ENCODE results near the gene PGRMC1.
"Not testable (repeated sequence)": the region's sequence is repeated elsewhere in the genome, so short reads cannot be mapped to it uniquely, and the experiment has no call there.

The PGRMC1 gene

DNA sequence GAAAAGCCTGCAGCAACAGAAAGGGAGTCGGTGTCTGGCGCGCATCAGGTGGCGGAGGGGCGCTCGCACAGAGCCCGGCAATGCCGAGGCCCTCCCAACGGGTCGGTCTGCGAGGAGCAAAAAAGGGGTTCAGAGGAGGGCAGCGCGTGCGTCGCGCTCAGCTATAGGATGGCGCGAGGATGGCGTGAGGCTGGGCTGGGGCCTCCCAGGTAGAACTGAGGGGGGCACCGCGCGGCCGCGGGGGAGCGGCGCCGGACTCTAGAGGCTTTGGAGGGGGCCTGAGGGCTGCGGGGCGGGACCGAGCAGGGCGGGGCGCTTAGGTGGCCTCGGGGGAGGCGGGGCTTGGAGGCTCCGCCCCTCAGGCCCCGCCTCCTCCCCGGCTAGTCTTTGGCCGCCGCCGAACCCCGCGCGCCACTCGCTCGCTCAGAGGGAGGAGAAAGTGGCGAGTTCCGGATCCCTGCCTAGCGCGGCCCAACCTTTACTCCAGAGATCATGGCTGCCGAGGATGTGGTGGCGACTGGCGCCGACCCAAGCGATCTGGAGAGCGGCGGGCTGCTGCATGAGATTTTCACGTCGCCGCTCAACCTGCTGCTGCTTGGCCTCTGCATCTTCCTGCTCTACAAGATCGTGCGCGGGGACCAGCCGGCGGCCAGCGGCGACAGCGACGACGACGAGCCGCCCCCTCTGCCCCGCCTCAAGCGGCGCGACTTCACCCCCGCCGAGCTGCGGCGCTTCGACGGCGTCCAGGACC, at the start of gene PGRMC1:
PGRMC1 (plus strand) TSS at position 414 of the 751 bp plus-strand sequence; CDS start at position 493, 79 bp downstream.
- DNase-seq (ENCODE audit: low spot score), result peak; percentile 88

DNA sequence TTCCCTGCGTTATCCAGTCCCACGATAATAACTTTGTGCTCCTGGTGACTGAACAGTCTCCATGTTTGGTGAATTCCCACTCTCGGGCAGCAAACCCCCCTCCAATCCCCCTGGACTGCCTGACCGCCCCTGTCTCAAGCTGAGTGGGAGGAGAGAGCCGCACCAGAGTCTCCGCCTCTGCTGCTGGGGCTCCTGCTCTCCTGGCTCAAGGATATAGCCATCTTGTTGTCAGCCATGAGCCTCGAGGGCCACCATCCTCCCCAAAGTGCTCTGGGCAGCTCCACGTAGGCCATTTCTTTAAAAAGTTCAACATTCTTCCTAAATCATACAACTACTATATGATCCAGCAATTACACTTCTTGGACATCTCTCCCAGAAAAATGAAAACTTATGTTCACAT, 49.3 kb upstream of the PGRMC1 start:
- DNase-seq (ENCODE audit: low spot score), result no peak

DNA sequence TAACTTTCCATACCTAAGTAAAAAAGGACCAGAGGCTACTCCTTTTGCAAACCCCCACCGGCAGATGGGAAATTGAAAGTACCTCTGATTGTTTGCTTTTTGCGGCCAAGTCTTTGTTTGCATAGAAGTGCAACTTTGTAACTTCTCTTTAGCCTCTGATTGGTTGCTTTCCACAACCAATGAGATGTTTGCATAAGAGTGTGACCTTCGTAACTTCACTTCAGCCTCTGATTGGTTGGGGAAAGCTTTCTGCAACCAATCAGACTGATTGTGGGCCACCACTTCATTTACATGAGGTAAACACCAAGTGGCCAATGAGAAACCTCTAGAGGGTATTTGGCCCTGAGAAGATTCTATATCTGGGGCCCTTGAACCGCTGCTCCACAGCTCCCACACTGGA, 48.8 kb upstream of the PGRMC1 start:
- no peak for DNase-seq (ENCODE audit: low spot score)

DNA sequence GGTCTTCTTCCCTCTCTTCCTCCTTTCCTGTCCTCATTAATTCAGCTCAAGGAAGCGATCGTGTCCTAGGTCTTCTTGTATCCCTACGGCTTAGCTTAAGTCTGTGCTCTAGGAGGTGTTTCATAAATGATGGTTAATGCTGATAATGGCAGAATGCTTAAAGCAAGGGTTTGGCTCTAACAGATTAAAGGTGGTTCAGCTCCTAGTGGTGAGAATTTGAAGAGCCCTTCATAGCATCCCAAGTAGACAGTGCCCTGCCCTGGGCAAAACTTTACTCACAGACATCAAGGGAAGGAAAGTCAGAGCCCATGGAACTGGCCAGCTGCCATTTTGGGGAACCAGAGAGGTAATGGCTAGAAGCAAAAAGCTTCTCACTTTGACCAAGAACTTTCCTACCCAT, 47.0 kb upstream of the PGRMC1 start:
- no peak for DNase-seq (ENCODE audit: low spot score)

DNA sequence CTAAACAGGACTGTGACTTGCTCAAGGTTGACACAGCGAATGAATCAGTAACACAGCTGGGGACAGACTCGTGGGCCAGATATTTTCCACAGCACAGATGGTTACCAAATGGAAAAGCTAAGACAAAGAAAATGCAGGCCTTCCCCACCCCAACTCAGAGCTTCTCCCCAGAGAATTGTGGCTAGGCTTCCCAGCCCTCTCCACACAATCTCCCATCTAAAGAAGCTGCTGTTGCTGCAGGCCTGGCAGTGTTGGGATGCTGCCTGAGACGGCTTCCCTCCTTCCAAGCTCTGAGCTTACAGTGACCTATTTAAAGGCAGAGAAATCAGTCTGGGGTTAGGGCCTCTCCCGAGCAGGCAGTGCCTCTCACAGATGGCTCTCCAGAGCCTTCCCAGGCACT, 46.5 kb upstream of the PGRMC1 start:
- DNase-seq (ENCODE audit: low spot score), result no peak

DNA sequence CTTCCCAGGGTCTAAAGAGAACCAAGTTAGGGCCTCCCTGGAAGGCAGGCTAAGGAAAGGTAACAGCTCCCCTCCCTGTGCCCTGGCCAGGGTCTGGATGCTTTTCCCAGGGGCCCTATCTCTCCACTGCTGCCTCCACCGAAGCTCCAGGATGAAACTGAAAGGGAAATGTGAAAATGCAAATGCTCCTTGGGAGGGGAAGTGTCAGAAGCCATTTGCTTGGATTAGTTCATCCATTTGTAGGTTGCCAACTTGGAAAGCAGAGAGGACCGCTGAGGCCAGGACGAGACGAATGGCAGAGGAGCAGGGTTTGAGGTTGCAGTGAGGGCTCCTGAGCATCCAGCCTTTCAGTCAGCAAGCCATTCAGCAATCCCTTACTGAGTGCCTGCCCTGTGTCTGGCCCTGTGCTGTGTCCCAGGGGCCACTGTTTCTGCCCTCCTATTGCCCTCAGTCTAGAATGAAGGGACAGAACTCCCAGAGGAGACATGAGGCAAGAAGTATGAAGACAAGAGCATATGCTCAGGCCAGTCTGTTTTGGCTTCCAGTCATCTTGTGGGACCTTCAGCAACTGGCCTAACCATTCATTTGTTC, 45.9 kb upstream of the PGRMC1 start:
- DNase-seq (ENCODE audit: low spot score), result no peak

DNA sequence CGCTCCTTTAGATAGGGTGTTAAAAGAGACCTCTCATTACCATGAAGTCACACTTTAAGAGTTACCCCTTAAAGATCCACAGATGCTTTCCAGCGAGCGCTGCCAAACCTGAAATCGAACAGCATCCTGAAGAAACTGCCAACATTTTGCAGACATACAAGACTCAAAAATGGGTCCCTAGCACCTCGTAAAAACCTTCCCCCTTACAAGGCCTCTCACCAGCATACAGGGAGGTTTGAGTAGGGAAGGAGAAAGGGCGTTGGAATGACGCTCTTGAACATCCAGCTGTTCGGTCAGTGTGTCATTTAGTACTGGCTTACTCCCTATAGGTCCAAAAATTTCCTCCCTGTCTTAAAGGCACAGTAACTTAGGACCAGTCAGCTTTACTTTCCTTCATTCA, 45.3 kb upstream of the PGRMC1 start:
- no peak for DNase-seq (ENCODE audit: low spot score)

DNA sequence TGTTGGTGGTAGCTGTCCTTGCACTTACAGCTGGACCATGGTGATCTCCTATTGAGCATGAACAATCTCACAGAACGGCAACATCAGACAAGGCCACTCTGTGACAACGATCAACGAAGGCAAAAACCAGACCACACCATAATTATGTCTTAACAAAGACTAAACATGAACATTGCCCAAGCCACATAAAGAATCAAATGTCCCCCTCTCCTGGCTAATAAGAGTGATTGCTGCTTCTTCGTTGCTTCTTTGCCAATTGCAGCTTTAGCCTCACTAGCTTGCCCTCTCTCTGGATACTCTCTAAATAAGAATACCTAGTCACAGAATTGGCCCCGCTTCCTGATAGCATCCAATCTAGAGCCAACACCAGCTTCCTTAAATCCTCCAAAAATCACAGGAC, 41.5 kb upstream of the PGRMC1 start:
- no peak for DNase-seq (ENCODE audit: low spot score)

DNA sequence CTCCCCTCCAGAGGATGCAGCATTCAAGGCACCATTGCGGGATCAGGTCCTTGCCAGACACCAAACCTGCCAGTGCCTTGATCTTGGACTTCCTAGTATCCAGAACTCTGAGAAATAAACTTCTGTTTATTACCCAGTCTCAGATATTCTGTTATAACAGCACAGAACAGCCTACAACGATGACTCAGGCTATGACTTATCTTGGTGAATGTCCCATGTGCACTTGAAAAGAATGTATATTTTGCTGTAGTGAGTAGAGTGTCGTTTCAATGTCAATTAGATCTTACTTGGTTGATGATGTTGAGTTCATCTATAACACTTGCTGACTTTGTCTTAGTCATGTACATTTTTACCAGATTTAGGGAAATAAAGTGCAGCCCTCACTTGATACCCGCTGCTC, 34.5 kb upstream of the PGRMC1 start:
- no peak for DNase-seq (ENCODE audit: low spot score)

DNA sequence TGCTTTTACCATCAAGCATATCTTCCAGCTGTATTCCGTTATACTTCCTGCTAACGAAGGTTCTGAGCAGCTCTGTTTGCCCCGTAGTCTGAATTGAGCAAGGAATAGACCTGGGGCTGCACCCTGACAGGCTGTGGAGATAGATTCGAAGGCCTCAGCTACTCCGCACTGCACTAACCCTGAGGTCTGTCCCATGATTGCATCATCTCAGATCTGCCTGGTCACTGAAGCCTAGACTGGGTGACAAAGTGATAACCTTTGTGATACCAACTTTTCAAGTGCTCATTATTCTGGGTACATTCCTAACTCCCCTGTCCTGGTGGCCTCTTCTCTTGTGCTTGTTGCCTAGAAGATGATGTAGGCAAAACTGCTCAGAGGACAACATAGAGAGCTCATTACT, 29.9 kb upstream of the PGRMC1 start:
- DNase-seq (ENCODE audit: low spot score), result no peak

DNA sequence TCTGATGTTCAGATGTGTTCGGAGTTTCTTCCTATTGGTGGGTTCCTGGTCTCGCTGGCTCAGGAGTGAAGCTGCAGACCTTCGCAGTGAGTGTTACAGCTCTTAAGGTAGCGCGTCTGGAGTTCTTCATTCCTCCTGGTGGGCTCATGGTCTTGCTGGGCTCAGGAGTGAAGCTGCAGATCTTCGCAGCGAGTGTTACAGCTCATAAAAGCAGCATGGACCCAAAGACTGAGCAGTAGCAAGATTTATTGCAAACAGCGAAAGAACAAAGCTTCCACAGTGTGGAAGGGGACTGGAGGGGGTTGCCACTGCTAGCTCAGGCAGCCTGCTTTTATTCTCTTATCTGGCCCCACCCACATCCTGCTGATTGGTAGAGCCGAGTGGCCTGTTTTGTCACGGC, 28.6 kb upstream of the PGRMC1 start:
- DNase-seq (ENCODE audit: low spot score), result not testable (repeated sequence)

DNA sequence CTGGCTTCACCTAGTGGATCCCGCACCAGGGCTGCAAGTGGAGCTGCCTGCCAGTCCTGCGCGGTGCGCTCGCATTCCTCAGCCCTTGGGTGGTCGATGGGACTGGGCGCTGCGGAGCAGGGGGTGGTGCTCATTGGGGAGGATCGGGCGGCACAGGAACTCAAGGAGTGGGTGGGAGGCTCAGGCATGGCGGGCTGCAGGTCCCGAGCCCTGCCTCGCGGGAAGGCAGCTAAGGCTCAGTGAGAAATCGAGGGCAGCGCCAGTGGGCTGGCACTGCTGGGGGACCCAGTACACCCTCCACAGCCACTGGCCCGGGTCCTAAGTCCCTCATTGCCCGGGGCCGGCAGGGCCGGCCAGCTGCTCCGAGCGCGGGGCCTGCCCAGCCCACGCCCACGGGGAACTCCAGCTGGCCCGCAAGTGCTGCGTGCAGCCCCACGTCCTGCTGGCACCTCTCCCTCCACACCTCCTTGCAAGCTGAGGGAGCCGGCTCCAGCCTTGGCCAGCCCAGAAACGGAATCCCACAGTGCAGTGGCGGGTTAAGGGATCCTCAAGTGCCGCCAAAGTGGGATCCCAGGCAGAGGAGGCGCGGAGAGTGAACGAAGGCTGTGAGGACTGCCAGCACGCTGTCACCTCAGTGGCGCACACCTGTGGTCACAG, 27.6 kb upstream of the PGRMC1 start:
- no peak for DNase-seq (ENCODE audit: low spot score)

DNA sequence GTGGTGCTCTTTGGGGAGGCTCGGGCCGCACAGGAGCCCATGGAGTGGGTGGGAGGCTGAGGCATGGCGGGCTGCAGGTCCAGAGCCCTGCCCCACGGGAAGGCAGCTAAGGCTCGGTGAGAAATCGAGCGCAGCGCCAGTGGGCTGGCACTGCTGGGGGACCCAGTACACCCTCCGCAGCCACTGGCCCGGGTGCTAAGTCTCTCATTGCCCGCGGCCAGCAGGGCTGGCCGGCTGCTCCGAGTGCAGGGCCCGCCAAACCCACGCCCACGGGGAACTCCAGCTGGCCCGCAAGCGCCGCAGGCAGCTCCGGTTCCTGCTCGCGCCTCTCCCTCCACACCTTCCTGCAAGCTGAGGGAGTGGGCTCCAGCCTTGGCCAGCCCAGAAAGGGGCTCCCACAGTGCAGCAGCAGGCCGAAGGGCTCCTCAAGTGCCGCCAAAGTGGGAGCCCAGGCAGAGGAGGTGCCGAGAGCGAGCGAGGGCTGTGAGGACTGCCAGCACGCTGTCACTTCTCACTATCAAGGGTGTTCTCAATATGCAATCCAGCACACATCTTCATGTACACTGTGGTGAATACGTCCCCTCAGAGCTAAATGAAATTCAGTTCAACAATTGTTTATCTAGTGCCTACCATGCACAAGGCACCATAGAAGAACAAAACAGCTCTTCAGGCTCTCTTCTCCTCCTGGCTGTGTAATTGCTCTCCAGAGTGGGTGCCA, 25.0 kb upstream of the PGRMC1 start:
- DNase-seq (ENCODE audit: low spot score), result not testable (repeated sequence)

DNA sequence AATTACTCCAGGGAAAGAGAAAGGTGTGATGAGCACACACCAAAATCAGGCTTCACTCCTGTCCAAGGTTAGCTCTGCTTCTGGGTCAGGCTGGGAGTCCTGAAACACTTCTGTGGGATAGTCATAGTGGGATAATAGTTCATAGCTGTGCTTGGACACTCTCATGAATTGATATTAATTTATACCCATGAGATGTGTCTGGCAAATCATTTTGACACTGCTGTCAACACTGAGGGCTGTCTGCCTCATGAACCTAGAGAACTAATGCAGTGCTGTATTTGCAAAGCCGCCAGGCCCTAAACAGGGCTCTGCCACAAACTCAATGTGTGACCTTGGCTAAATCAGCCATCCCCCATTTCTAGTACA, 24.5 kb upstream of the PGRMC1 start:
- DNase-seq (ENCODE audit: low spot score), result no peak

DNA sequence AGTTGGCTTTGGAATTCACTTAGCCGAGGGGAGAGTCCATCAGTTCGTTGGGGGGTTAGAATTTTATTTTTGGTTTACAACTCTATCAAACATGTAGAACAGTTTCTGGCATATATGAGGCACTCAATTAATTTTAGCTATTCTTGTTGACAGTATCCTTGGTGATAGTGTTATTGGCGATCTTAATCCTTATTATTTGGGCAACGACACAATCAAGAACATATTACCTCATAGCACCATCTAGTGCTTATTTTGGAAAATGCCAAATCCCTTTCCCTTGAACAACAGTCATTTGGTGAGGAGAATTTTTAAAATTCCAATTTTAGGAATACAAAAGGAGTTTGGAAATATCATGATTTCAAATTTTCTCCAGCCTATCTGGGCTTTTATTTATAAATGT, 17.9 kb upstream of the PGRMC1 start:
- DNase-seq (ENCODE audit: low spot score), result peak; percentile 64

DNA sequence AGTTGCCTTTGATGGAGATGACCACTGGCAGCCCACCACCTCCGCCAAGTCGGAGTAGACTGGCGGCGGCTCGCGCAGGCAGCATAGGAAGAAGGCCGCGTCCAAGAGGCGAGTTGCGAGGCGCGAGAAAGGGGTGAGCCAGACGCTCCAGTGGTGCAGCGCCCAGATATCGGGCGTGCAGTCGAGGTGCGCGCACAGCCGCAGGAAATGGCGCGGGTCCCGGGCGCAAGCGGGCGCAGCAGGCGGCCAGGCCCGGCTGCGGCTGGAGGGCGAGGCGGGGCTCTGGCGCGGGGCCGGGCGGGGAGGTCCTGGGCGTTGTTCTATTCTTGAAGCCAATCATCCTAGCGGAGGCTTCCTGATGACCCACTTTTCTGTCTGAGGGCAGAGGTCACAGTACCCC, 13.2 kb upstream of the PGRMC1 start:
- DNase-seq (ENCODE audit: low spot score), result no peak

DNA sequence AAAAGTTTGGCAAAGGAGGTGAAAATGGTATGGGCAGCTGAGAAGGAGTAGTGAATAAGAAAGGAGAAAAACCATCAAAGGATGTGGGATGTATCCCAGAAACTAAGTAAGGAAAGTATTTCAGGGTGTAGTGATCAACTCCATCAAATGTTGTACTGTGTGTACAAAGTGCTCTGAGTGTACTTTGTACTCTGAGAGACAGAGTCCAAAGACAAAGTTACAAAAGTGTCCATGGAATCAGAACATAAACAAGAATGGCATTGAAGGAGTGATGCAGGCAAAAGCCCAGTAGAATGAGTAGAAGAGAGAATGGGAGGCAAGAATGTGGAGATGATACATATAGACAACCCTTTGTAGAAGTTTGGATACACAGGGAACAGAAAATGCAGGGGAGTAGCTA, 12.3 kb upstream of the PGRMC1 start:
- no peak for DNase-seq (ENCODE audit: low spot score)

DNA sequence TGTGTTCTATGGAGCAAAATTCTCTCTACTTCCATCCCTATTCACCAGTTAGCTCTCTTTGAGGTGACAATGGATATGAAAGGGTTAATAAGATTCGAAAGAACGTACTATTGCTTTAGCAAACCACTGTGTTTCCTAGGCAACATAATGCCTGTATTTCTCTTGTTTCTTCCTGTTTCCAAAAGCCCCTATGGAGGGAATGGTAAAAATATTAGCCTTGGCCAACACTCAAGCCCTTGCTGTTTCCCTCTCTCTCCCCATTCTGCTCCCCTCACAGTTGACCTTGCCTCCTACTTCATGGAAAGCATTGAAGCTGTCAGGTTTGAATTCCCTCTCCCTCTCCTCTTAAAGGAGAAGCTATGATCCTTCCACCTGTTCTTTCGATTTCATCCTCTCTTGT, 9.6 kb upstream of the PGRMC1 start:
- DNase-seq (ENCODE audit: low spot score), result no peak

DNA sequence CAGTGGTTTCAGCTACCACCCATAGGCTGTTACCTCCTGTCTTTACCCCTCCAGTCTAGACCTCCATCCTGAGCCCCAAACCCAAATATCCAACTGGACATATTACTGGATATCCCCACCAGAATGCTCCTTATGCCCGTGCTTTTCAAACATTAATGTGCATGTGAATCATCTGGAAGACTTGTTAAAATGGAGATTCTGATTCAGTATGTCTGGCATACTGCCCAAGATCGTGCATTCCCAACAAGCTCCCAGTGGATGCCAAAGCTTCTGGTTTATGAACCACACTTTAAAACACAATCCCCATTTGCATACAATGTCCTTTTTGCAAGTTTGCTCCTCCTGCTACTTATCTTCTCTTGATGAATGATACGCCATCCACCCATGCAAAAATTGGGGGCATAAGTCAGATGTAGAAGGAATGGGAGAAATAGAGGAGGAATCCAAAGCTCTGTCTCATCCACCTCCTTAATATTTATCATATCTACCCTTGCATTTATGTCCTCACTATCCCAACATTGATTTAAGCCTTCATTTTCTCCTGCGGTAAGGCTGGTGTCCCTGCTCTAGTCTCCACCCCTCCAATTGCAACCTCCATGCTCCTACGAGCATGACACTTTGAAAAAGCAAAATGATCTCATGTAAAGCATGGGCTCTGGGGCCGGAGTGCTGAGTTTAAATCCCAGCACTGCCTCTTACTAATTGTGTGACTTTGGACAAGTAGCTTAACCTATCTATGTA, 7.4 kb upstream of the PGRMC1 start:
- peak; percentile 46 for DNase-seq (ENCODE audit: low spot score)

DNA sequence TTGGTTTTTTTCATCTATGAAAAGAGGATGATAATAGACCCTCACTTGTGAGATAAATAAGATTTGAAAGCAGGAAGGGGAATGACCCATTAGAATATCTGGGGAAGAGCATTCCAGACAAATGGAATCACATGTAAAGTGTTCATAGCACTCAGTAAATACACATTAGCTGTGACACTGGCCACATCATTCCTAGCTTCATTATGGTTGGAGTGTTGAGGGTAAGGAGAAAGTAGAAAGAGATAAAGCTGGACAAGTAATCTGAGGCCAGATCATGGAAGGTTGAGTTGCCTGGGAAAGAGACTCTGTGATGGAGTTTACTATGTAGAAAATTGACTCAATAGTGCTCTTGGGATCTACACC, 6.9 kb upstream of the PGRMC1 start:
- no peak for DNase-seq (ENCODE audit: low spot score)

DNA sequence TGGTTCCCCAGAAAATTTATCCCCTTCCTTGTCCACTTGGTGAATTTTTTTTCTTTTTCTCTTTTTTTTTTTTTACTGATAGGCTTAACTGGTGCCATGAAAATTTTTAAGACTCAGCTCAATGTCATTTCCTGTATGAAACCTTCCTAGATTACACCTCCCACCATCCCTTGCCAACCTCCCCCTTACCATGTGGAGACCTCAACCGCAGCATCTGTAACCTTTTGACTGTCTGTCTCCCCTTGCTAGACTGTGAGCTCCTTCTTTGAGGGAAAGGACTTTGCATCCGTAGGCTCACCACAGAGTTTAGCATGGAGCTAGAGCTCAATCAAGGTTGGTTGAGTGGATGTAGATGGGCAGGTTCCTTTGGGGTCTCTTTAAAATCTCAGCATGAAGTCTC, 5.2 kb upstream of the PGRMC1 start:
- no peak for DNase-seq (ENCODE audit: low spot score)

DNA sequence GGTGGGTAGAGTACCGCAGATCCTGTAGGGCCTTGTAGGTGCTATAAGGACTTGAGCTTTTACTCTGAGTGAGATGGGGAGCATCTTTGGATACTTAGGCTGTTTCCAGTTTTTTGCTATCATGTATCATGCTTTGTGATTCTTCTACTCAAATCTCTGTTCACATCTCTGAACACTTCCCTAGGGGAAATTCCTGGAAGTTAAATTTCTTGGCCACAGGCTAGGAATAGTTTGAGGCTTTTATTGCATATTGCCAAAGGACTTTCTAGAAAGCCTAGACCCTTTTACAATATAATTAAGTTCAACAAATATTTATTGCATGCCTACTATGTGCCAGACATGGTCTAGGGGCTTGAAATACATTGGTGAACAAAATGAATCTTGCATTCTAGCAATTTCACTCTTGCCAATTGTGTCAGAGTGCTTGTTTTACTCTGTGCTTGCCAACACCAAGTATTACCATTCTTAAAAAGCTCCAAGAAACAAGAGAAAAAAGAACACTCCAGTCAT, 4.1 kb upstream of the PGRMC1 start:
- DNase-seq (ENCODE audit: low spot score), result no peak
